ENCODE data around the gene RNF14. TPM values are rescaled to one million over a fixed set of nuclear protein-coding genes. Genes with fewer than 3 reads are reported as not detected.

The RNF14 gene
- total and polyA plus RNA-seq, 9 of the 15 experiments (the other 6 are each of a cell fraction or from before 2014, with no cell fraction given): 36.3 to 140 (median 75.1) TPM

GRCh38 chr5:141933151-141933550 lies 35.8 kb upstream of the RNF14 start (continued):
- no peak for TF ChIP-seq ZBTB1 (CRISPR knock-in tag; IDR thresholded peaks at IDR 0.05; ENCODE audit: borderline replicate concordance, low read depth)
- TF ChIP-seq FUS (optimal IDR thresholded peaks at IDR 0.05; ENCODE audit: low read depth, low read length): no peak
- no peak for TF ChIP-seq ZNF431 (CRISPR knock-in tag; IDR thresholded peaks at IDR 0.05)
- TF ChIP-seq ZMIZ1 (IDR thresholded peaks at IDR 0.05; ENCODE audit: low read depth in 2 of 2, low read length in 2 of 2): no peak

- peaks cover 87% of the 10 kb centered on the region for H3K36me3 ChIP-seq (ENCODE audit: control insufficient read depth, insufficient read depth, low read length)
- peaks cover 3% of the 10 kb centered on the region for H3K9me1 ChIP-seq (ENCODE audit: control insufficient read depth, insufficient read depth, low read length)
- H3K4me1 ChIP-seq (replicated peaks in 1 of 2; ENCODE audit: control insufficient read depth in 2 of 2, insufficient read depth in 2 of 2, low read length in 2 of 2): no peaks in the 10 kb centered on the region
- H3K27me3 ChIP-seq (ENCODE audit: control insufficient read depth in 2 of 2, insufficient read depth in 2 of 2, low read length in 2 of 2): no peaks in the 10 kb centered on the region
- no peak overlapping the region for H2AFZ ChIP-seq (ENCODE audit: low read depth, low read length)
- peak; percentile 11 for FAIRE-seq
- 77% methylated on average over 11 of the region's 11 CpGs for WGBS (ENCODE audit: insufficient coverage, low coverage, missing lambda C conversion rate)
- peak in 2 of 4 experiments; percentile 16 to 35 for DNase-seq (ENCODE audit: extremely low read depth in 1 of 4, low spot score in 3 of 4)
- H4K20me1 ChIP-seq (replicated peaks; ENCODE audit: control insufficient read depth, insufficient read depth, low read length): no peaks in the 10 kb centered on the region
- H3K79me2 ChIP-seq (ENCODE audit: control insufficient read depth, insufficient read depth, low read length): no peaks in the 10 kb centered on the region
- H3K4me2 ChIP-seq (ENCODE audit: insufficient read depth, low read length): no peak overlapping the region
- ATAC-seq: peak; percentile 20; the same call in 1 of the 3 replicates
- POLR2A ChIA-PET: interaction anchor here (2.6 kb wide), 1 partner anchor 10 kb away, joined by 13 read pairs; no protein-coding TSS in a partner anchor
- H3K4me3 ChIP-seq: no peak overlapping the region
- CTCF ChIA-PET (ENCODE audit: low intra/inter-chr PET ratio): no interaction called here
- intact Hi-C loops (cut with micrococcal nuclease): no loop called here
- H3K9ac ChIP-seq (ENCODE audit: insufficient read depth in 1 of 2, low read depth in 2 of 2, low read length in 2 of 2): peak overlapping the region in 1 of 2 experiments; percentile 3; a peak in 2 of 4 replicates
- in situ Hi-C loops (cut with MboI): no loop called here
- no TSS peak for BruUV-seq (replicated peaks)
- no peak overlapping the region for H3K27ac ChIP-seq (ENCODE audit: extremely low read depth, low read depth, low read length)
- H3K9me3 ChIP-seq (replicated peaks; ENCODE audit: control insufficient read depth, insufficient read depth, low read depth, low read length): no peaks in the 10 kb centered on the region
- no peak for TF ChIP-seq ZNF197 (CRISPR knock-in tag; IDR thresholded peaks at IDR 0.05; ENCODE audit: low read depth)
- no peak for TF ChIP-seq ESRRA (IDR thresholded peaks at IDR 0.05; ENCODE audit: borderline replicate concordance, low read depth)
- no peak for TF ChIP-seq PHF21A (IDR thresholded peaks at IDR 0.05; ENCODE audit: borderline replicate concordance, low read depth)
- TF ChIP-seq, protein P1, sequence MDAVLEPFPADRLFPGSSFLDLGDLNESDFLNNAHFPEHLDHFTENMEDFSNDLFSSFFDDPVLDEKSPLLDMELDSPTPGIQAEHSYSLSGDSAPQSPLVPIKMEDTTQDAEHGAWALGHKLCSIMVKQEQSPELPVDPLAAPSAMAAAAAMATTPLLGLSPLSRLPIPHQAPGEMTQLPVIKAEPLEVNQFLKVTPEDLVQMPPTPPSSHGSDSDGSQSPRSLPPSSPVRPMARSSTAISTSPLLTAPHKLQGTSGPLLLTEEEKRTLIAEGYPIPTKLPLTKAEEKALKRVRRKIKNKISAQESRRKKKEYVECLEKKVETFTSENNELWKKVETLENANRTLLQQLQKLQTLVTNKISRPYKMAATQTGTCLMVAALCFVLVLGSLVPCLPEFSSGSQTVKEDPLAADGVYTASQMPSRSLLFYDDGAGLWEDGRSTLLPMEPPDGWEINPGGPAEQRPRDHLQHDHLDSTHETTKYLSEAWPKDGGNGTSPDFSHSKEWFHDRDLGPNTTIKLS (IDR thresholded peaks at IDR 0.05; ENCODE audit: borderline replicate concordance, low read depth): no peak
- TF ChIP-seq, protein P2, sequence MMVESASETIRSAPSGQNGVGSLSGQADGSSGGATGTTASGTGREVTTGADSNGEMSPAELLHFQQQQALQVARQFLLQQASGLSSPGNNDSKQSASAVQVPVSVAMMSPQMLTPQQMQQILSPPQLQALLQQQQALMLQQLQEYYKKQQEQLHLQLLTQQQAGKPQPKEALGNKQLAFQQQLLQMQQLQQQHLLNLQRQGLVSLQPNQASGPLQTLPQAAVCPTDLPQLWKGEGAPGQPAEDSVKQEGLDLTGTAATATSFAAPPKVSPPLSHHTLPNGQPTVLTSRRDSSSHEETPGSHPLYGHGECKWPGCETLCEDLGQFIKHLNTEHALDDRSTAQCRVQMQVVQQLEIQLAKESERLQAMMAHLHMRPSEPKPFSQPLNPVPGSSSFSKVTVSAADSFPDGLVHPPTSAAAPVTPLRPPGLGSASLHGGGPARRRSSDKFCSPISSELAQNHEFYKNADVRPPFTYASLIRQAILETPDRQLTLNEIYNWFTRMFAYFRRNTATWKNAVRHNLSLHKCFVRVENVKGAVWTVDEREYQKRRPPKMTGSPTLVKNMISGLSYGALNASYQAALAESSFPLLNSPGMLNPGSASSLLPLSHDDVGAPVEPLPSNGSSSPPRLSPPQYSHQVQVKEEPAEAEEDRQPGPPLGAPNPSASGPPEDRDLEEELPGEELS (CRISPR knock-in tag; IDR thresholded peaks at IDR 0.05; ENCODE audit: borderline replicate concordance): no peak
- TF ChIP-seq ZNF77 (CRISPR knock-in tag; IDR thresholded peaks at IDR 0.05): no peak
- TF ChIP-seq ARHGAP35 (IDR thresholded peaks at IDR 0.05; ENCODE audit: partially characterized antibody): no peak
- TF ChIP-seq CEBPG (CRISPR knock-in tag; IDR thresholded peaks at IDR 0.05): no peak
- TF ChIP-seq CEBPG (tag; conservative IDR thresholded peaks at IDR 0.05 in 1 of 2, IDR thresholded peaks at IDR 0.05 in 1 of 2): no peak
Observed at GRCh38 chr5:141934099-141934844, 34.6 kb upstream of the RNF14 start.

Data from K562 (cell line).